ENCODE measurements around the gene CIPC. TPM values are rescaled to one million over a fixed set of nuclear protein-coding genes. Genes with fewer than 3 reads are reported as not detected.

CIPC gene
- polyA plus RNA-seq, 2 donors = 9.3 to 12.0 TPM

- Histone ChIP-seq H3K27me3 (ENCODE audit: control insufficient read depth in 1 of 2, insufficient read depth in 2 of 2, low read length in 2 of 2) (peaks cover 5 to 18% of the 10 kb centered on the region in 2 donors), H3K4me3 (ENCODE audit: low read depth in 1 of 2, low read length in 2 of 2) (no peak overlapping the region), H3K9me3 (ENCODE audit: control insufficient read depth in 2 of 2, insufficient read depth in 1 of 2, low read depth in 1 of 2, low read length in 1 of 2) (no peaks in the 10 kb centered on the region), H3K27ac (ENCODE audit: low read depth in 2 of 2, low read length in 1 of 2) (no peak overlapping the region), H3K4me1 (ENCODE audit: control insufficient read depth in 2 of 2, insufficient read depth in 2 of 2, low read length in 1 of 2) (peaks cover 5 to 15% of the 10 kb centered on the region in 2 donors), H3K36me3 (ENCODE audit: control insufficient read depth in 2 of 2, insufficient read depth in 2 of 2, low read length in 1 of 2) (no peaks in the 10 kb centered on the region)
- 11 to 15% methylated on average over 9 of the region's 9 CpGs for WGBS, 2 donors
Observed at GRCh38 chr14:77142005-77142800, 44.1 kb downstream of the CIPC start.

- Histone ChIP-seq H3K4me1 (ENCODE audit: control insufficient read depth in 2 of 2, insufficient read depth in 2 of 2, low read length in 1 of 2) (peaks cover 5 to 15% of the 10 kb centered on the region in 2 donors), H3K36me3 (ENCODE audit: control insufficient read depth in 2 of 2, insufficient read depth in 2 of 2, low read length in 1 of 2) (no peaks in the 10 kb centered on the region), H3K9me3 (ENCODE audit: control insufficient read depth in 2 of 2, insufficient read depth in 1 of 2, low read depth in 1 of 2, low read length in 1 of 2) (no peaks in the 10 kb centered on the region), H3K4me3 (ENCODE audit: low read depth in 1 of 2, low read length in 2 of 2) (no peak overlapping the region), H3K27ac (ENCODE audit: low read depth in 2 of 2, low read length in 1 of 2) (no peak overlapping the region), H3K27me3 (ENCODE audit: control insufficient read depth in 1 of 2, insufficient read depth in 2 of 2, low read length in 2 of 2) (peaks cover 5 to 18% of the 10 kb centered on the region in 2 donors)
- WGBS, 2 donors = 13 to 16% methylated on average over 4 of the region's 4 CpGs
Observed at GRCh38 chr14:77143071-77143470, 45.0 kb downstream of the CIPC start.

- peaks cover 5 to 15% of the 10 kb centered on the region in 2 donors for H3K4me1 ChIP-seq (ENCODE audit: control insufficient read depth in 2 of 2, insufficient read depth in 2 of 2, low read length in 1 of 2)
- H3K9me3 ChIP-seq (ENCODE audit: control insufficient read depth in 2 of 2, insufficient read depth in 1 of 2, low read depth in 1 of 2, low read length in 1 of 2) = no peaks in the 10 kb centered on the region
- no peaks in the 10 kb centered on the region for H3K36me3 ChIP-seq (ENCODE audit: control insufficient read depth in 2 of 2, insufficient read depth in 2 of 2, low read length in 1 of 2)
- no peak overlapping the region for H3K27ac ChIP-seq (ENCODE audit: low read depth in 2 of 2, low read length in 1 of 2)
- peaks cover 0 to 14% of the 10 kb centered on the region in 2 donors for H3K27me3 ChIP-seq (ENCODE audit: control insufficient read depth in 1 of 2, insufficient read depth in 2 of 2, low read length in 2 of 2)
- 67 to 70% methylated on average over 4 of the region's 4 CpGs for WGBS, 2 donors
- H3K4me3 ChIP-seq (ENCODE audit: low read depth in 1 of 2, low read length in 2 of 2) = no peak overlapping the region
Observed at GRCh38 chr14:77144412-77145115, 46.5 kb downstream of the CIPC start.

GRCh38 chr14:77145975-77146740 is 48.1 kb downstream of the CIPC start:
- no peak overlapping the region for H3K4me3 ChIP-seq (ENCODE audit: low read depth in 1 of 2, low read length in 2 of 2)
- no peaks in the 10 kb centered on the region for H3K36me3 ChIP-seq (ENCODE audit: control insufficient read depth in 2 of 2, insufficient read depth in 2 of 2, low read length in 1 of 2)
- H3K4me1 ChIP-seq (ENCODE audit: control insufficient read depth in 2 of 2, insufficient read depth in 2 of 2, low read length in 1 of 2) = peaks cover 0 to 5% of the 10 kb centered on the region in 2 donors
- no peaks in the 10 kb centered on the region for H3K9me3 ChIP-seq (ENCODE audit: control insufficient read depth in 2 of 2, insufficient read depth in 1 of 2, low read depth in 1 of 2, low read length in 1 of 2)
- peaks cover 0 to 5% of the 10 kb centered on the region in 2 donors for H3K27me3 ChIP-seq (ENCODE audit: control insufficient read depth in 1 of 2, insufficient read depth in 2 of 2, low read length in 2 of 2)
- 9% methylated on average over 10 of the region's 10 CpGs for WGBS, 2 donors
- H3K27ac ChIP-seq (ENCODE audit: low read depth in 2 of 2, low read length in 1 of 2) = no peak overlapping the region

- H3K9me3 ChIP-seq (ENCODE audit: control insufficient read depth in 2 of 2, insufficient read depth in 1 of 2, low read depth in 1 of 2, low read length in 1 of 2) = no peaks in the 10 kb centered on the region
- H3K27ac ChIP-seq (ENCODE audit: low read depth in 2 of 2, low read length in 1 of 2) = no peak overlapping the region
- H3K36me3 ChIP-seq (ENCODE audit: control insufficient read depth in 2 of 2, insufficient read depth in 2 of 2, low read length in 1 of 2) = no peaks in the 10 kb centered on the region
- H3K27me3 ChIP-seq (ENCODE audit: control insufficient read depth in 1 of 2, insufficient read depth in 2 of 2, low read length in 2 of 2) = peaks cover 0 to 5% of the 10 kb centered on the region in 2 donors
- peaks cover 0 to 2% of the 10 kb centered on the region in 2 donors for H3K4me1 ChIP-seq (ENCODE audit: control insufficient read depth in 2 of 2, insufficient read depth in 2 of 2, low read length in 1 of 2)
- 60 to 69% methylated on average over 8 of the region's 8 CpGs for WGBS, 2 donors
- H3K4me3 ChIP-seq (ENCODE audit: low read depth in 1 of 2, low read length in 2 of 2) = no peak overlapping the region
Observed at GRCh38 chr14:77148510-77149231, 50.6 kb downstream of the CIPC start.

GRCh38 chr14:77151245-77151644 is 53.2 kb downstream of the CIPC start:
- Histone ChIP-seq H3K36me3 (ENCODE audit: control insufficient read depth in 2 of 2, insufficient read depth in 2 of 2, low read length in 1 of 2) (no peaks in the 10 kb centered on the region), H3K27ac (ENCODE audit: low read depth in 2 of 2, low read length in 1 of 2) (no peak overlapping the region), H3K9me3 (ENCODE audit: control insufficient read depth in 2 of 2, insufficient read depth in 1 of 2, low read depth in 1 of 2, low read length in 1 of 2) (no peaks in the 10 kb centered on the region), H3K4me1 (ENCODE audit: control insufficient read depth in 2 of 2, insufficient read depth in 2 of 2, low read length in 1 of 2) (peaks cover 0 to 2% of the 10 kb centered on the region in 2 donors), H3K27me3 (ENCODE audit: control insufficient read depth in 1 of 2, insufficient read depth in 2 of 2, low read length in 2 of 2) (no peaks in the 10 kb centered on the region), H3K4me3 (ENCODE audit: low read depth in 1 of 2, low read length in 2 of 2) (no peak overlapping the region)
- 5% methylated on average over 5 of the region's 5 CpGs for WGBS, 2 donors

- H3K27ac ChIP-seq (ENCODE audit: low read depth in 2 of 2, low read length in 1 of 2) = no peak overlapping the region
- no peaks in the 10 kb centered on the region for H3K36me3 ChIP-seq (ENCODE audit: control insufficient read depth in 2 of 2, insufficient read depth in 2 of 2, low read length in 1 of 2)
- no peaks in the 10 kb centered on the region for H3K9me3 ChIP-seq (ENCODE audit: control insufficient read depth in 2 of 2, insufficient read depth in 1 of 2, low read depth in 1 of 2, low read length in 1 of 2)
- H3K27me3 ChIP-seq (ENCODE audit: control insufficient read depth in 1 of 2, insufficient read depth in 2 of 2, low read length in 2 of 2) = no peaks in the 10 kb centered on the region
- H3K4me3 ChIP-seq (ENCODE audit: low read depth in 1 of 2, low read length in 2 of 2) = no peak overlapping the region
- 33 to 41% methylated on average over 2 of the region's 2 CpGs for WGBS, 2 donors
- H3K4me1 ChIP-seq (ENCODE audit: control insufficient read depth in 2 of 2, insufficient read depth in 2 of 2, low read length in 1 of 2) = peaks cover 0 to 2% of the 10 kb centered on the region in 2 donors
Observed at GRCh38 chr14:77151918-77152588, 54.0 kb downstream of the CIPC start.

- no peaks in the 10 kb centered on the region for H3K27me3 ChIP-seq (ENCODE audit: control insufficient read depth in 1 of 2, insufficient read depth in 2 of 2, low read length in 2 of 2)
- 97% methylated on average over 3 of the region's 3 CpGs for WGBS, 2 donors
Observed at GRCh38 chr14:77153802-77154201, 55.7 kb downstream of the CIPC start.

More at GRCh38 chr14:77153802-77154201, 55.7 kb downstream of the CIPC start:
- H3K27ac ChIP-seq (ENCODE audit: low read depth in 2 of 2, low read length in 1 of 2) = no peak overlapping the region
- no peak overlapping the region for H3K4me3 ChIP-seq (ENCODE audit: low read depth in 1 of 2, low read length in 2 of 2)
- no peaks in the 10 kb centered on the region for H3K36me3 ChIP-seq (ENCODE audit: control insufficient read depth in 2 of 2, insufficient read depth in 2 of 2, low read length in 1 of 2)
- H3K4me1 ChIP-seq (ENCODE audit: control insufficient read depth in 2 of 2, insufficient read depth in 2 of 2, low read length in 1 of 2) = peaks cover 0 to 10% of the 10 kb centered on the region in 2 donors
- no peaks in the 10 kb centered on the region for H3K9me3 ChIP-seq (ENCODE audit: control insufficient read depth in 2 of 2, insufficient read depth in 1 of 2, low read depth in 1 of 2, low read length in 1 of 2)

All from esophagus (tissue), 2 donors.